HG03354 (cell line): ENCODE measurements around the gene KLHDC8B.

Source experiments
- ATAC-seq: cut with Tn5 transposase; IDR thresholded peaks from one replicate; pipeline ENCODE4 v1.9.1; 2021; ENCODE audit warnings: mild to moderate bottlenecking; ENCODE audit not compliant: unreplicated experiment, poor library complexity, severe bottlenecking

Gene KLHDC8B

GRCh38 chr3:49171119-49171774, at the start of gene KLHDC8B:
Gene KLHDC8B, plus strand, starts transcription at chr3:49171598. Its CDS starts 1,172 bp downstream, at chr3:49172770.
- no peak for ATAC-seq

- ATAC-seq, result no peak
Observed at GRCh38 chr3:49122022-49122421, 49.4 kb upstream of the KLHDC8B start.

- no peak for ATAC-seq
Observed at GRCh38 chr3:49122451-49122850, 48.9 kb upstream of the KLHDC8B start.

GRCh38 chr3:49122886-49123545, 48.4 kb upstream of the KLHDC8B start:
- ATAC-seq, result no peak

GRCh38 chr3:49123687-49124086, 47.7 kb upstream of the KLHDC8B start:
- ATAC-seq, result no peak

GRCh38 chr3:49124203-49124602, 47.2 kb upstream of the KLHDC8B start:
- no peak for ATAC-seq

GRCh38 chr3:49124991-49125670, 46.3 kb upstream of the KLHDC8B start:
- no peak for ATAC-seq

GRCh38 chr3:49131040-49131439, 40.4 kb upstream of the KLHDC8B start:
- ATAC-seq, result no peak

GRCh38 chr3:49131576-49131975, 39.8 kb upstream of the KLHDC8B start:
- no peak for ATAC-seq

- no peak for ATAC-seq
Observed at GRCh38 chr3:49132073-49132436, 39.3 kb upstream of the KLHDC8B start.

GRCh38 chr3:49132437-49133225, 38.8 kb upstream of the KLHDC8B start, which contains the start of gene LAMB2:
Gene LAMB2, minus strand, starts transcription at chr3:49133050. Its CDS starts 183 bp downstream, at chr3:49132867.
- no peak for ATAC-seq

GRCh38 chr3:49133226-49133951, 38.0 kb upstream of the KLHDC8B start:
- no peak for ATAC-seq

GRCh38 chr3:49134471-49135265, 36.7 kb upstream of the KLHDC8B start:
- no peak for ATAC-seq

GRCh38 chr3:49135499-49135898, 35.9 kb upstream of the KLHDC8B start:
- ATAC-seq, result no peak

- no peak for ATAC-seq
Observed at GRCh38 chr3:49140080-49140479, 31.3 kb upstream of the KLHDC8B start.

GRCh38 chr3:49148159-49148558, 23.2 kb upstream of the KLHDC8B start:
- no peak for ATAC-seq

GRCh38 chr3:49151610-49152009, 19.8 kb upstream of the KLHDC8B start:
- no peak for ATAC-seq

- no peak for ATAC-seq
Observed at GRCh38 chr3:49153349-49153912, 18.0 kb upstream of the KLHDC8B start.
